Measurements from ENCODE around the gene TNIK.
"Not testable (repeated sequence)": the region's sequence is repeated elsewhere in the genome, so short reads cannot be mapped to it uniquely, and the experiment has no call there.

Gene TNIK

GRCh38 chr3:171255236-171255806, 204.9 kb downstream of the TNIK start:
- no peak for DNase-seq (ENCODE audit: low read depth)

DNA sequence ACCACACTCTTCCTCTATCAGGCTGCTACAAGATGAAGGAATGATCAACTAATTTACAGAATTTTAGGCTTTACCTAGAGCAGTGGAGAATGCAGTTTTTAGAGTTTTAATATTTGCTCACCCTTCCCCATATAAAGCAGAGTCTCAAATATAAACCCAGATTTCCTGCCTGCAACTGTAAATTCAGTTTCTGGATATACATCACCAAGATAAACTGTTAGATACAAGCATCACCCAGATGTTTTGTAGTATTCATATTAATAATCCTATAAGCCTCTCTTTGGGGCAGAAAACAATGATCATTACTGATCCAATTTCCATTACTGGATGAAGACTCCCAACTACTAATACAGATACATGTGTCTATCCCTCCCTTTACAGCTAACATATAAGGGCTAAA, 205.9 kb downstream of the TNIK start:
- DNase-seq (ENCODE audit: low read depth), result no peak

GRCh38 chr3:171251835-171252234, 208.4 kb downstream of the TNIK start:
- DNase-seq (ENCODE audit: low read depth), result peak; percentile 26

- no peak for DNase-seq (ENCODE audit: low read depth)
Observed at GRCh38 chr3:171250444-171250843, 209.8 kb downstream of the TNIK start.

DNA sequence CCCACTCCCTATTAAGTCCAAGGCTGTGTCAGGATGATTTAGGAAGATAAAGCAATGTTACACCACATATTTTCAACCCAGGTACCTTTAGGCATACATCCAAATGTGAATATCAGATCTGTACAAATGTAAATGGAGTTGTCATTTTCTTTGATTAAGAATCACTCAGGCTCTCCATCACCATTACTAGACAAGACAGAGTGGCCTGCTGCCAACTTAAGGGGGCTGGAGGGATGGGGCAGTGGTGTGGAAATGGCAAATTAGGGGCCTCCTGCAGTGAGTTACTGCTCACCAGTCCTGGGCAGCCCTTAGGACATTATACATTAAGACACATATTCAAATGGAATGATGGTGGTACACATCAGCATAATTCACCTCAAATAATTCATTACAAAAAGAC, 211.0 kb downstream of the TNIK start:
- DNase-seq (ENCODE audit: low read depth), result no peak

- DNase-seq (ENCODE audit: low read depth), result no peak
Observed at GRCh38 chr3:171248426-171249111, 211.6 kb downstream of the TNIK start.

GRCh38 chr3:171245796-171246765, 214.1 kb downstream of the TNIK start:
- no peak for DNase-seq (ENCODE audit: low read depth)

- no peak for DNase-seq (ENCODE audit: low read depth)
Observed at GRCh38 chr3:171242951-171243350, 217.3 kb downstream of the TNIK start.

DNA sequence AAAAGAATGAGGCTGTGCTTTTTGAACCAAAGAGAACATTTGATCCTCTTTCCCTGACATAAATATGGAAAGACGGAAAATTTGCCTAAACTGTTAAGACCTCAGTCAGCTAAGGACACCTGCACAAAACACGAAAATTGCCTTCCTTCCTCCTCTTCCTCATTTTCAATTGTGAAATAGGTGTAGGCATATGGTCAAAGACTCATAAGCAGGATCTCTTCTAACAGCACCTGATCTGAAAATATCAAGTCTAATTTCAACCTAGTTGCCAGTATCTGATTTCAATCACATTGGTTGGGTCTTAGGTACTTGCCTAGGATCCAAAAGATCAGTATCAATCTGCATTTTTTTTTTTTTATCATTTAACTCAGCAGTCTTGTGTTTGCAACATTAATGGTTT, 218.0 kb downstream of the TNIK start:
- DNase-seq (ENCODE audit: low read depth), result no peak

GRCh38 chr3:171241655-171242054, 218.6 kb downstream of the TNIK start:
- not testable (repeated sequence) for DNase-seq (ENCODE audit: low read depth)

DNA sequence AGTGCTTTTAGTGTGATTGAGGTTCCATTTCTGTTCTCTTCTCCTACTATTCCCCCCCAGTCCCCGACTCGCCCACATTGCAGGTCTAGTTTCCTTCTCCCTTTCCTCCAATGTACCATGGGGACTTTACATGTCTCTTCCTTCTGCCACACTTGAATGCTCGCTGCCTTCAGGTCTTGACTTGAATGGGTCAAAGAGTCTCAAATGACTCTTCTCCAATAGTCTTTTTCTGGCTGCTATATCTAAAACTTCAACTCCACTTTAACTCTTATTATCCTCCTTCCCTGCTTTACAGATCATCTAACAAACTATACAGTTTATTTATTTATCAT, 219.7 kb downstream of the TNIK start:
- DNase-seq (ENCODE audit: low read depth), result no peak

GRCh38 chr3:171239757-171240503, 220.3 kb downstream of the TNIK start:
- DNase-seq (ENCODE audit: low read depth), result no peak

- no peak for DNase-seq (ENCODE audit: low read depth)
Observed at GRCh38 chr3:171237009-171237385, 223.2 kb downstream of the TNIK start.

GRCh38 chr3:171236265-171237008, 223.8 kb downstream of the TNIK start:
- no peak for DNase-seq (ENCODE audit: low read depth)

GRCh38 chr3:171234298-171235010, 225.8 kb downstream of the TNIK start:
- no peak for DNase-seq (ENCODE audit: low read depth)

DNA sequence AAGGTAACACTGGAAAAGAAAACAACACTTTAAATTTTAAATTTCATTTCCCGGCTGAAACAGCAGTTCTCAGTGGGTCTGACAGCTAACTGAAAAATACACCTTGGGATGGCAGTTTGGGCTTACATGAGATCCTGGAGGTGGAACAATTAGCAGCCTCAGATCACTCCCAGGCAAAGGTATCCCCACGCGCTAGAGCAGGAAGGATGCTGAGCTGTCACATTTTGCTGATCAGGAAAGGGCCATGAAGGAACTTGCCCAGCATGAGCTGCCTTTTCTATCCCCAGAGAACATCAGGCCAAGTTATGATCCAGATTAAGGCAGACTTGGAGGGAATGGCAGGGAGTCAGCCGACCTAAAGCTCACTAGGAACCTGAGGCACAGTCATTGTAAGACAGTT, 228.8 kb downstream of the TNIK start:
- no peak for DNase-seq (ENCODE audit: low read depth)

GRCh38 chr3:171230865-171231264, 229.3 kb downstream of the TNIK start:
- no peak for DNase-seq (ENCODE audit: low read depth)

GRCh38 chr3:171229173-171229572, 231.0 kb downstream of the TNIK start:
- no peak for DNase-seq (ENCODE audit: low read depth)

DNA sequence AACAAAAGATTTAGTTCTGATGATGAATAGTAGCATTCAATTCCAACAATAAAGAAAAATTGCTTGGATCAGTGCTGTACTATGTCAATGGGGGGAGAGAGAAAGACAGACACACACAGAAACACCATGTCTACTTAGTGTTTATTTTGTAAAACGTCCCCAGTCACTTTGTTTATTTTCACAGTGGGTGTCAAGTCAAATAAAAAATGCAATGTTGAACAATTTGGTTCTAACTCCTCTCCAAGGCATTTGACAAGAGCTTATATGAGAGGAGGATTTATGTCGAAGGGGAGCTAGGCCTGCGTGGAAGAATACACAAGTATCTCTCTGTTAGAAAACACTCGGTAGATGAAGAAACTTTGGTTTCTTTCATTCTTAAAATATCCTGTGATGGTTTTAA, 232.0 kb downstream of the TNIK start:
- DNase-seq (ENCODE audit: low read depth), result no peak

DNA sequence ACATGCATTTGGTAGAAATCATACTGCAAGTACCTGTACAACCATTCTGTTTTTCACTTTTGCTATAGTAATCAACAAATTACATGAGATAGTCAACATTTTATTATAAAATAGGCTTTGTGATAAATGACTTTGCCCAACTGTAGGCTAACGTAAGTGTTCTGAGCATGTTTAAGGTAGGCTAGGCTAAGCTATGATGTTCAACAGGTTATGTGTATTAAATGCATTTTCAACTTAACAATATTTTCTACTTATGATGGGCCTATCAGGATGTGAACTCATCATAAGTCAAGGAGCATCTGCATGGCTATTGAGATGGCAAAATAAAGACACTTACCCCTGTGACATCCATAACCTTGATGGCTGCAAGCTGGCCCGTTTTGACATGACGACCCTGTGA, 232.4 kb downstream of the TNIK start:
- no peak for DNase-seq (ENCODE audit: low read depth)

DNA sequence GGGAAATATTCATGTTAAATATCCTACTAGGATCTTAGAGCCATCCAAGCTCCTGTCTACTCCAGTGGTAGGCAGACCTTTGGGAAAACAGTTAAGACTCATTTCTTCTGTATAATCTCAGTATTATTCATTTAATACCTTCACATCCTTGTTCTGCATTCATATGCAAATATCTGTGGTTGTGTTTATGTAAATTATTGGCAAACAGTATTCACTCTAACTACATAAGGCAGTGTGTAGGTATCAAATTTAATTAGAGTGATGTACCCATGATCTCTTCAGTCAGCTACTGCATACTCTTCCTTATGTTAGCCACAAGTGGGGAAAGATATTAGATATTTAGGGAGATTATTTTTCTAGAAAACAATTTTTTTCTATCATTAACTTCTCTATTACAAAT, 232.8 kb downstream of the TNIK start:
- DNase-seq (ENCODE audit: low read depth), result no peak
